Motor neuron (in vitro differentiated cells): ENCODE measurements around the gene ETS1. TPM values are rescaled to one million over a fixed set of nuclear protein-coding genes. Genes with fewer than 3 reads are reported as not detected.

Source experiments
- ATAC-seq, 8 experiments: fragments of 200-7000 bp; cut with Tn5 transposase; replicated peaks in 6 of 8; 2 replicates each; pipeline ENCODE4 v1.8.0; 2021; ENCODE audit warnings: mild to moderate bottlenecking in 8 of 8, moderate library complexity in 8 of 8
- H3K27ac ChIP-seq, 2 donors: fragments of 250-450 bp; sonication (Bioruptor Pico); 2 replicates each; pipeline ENCODE4 v1.9.0; 2021; ENCODE audit warnings: antibody characterized with exemption in 2 of 2, mild to moderate bottlenecking in 2 of 2, moderate library complexity in 1 of 2
- H3K4me1 ChIP-seq, 2 donors: fragments of 250-450 bp; sonication (Bioruptor Pico); replicated peaks in 1 of 2; 2 replicates each; pipeline ENCODE4 v1.6.1; 2021; ENCODE audit warnings: antibody characterized with exemption in 2 of 2, mild to moderate bottlenecking in 2 of 2, moderate library complexity in 1 of 2
- H3K4me3 ChIP-seq, 5 donors: fragments of 250-450 bp; sonication (Bioruptor Pico); 2 replicates each; pipeline ENCODE4 v1.9.0; 2021; ENCODE audit warnings: antibody characterized with exemption in 5 of 5, mild to moderate bottlenecking in 5 of 5, moderate library complexity in 4 of 5
- WGBS, 10 experiments: fragments of 450-650 bp; shearing (Covaris generic); methylation state at CpG; one replicate each; pipeline ENCODE4 v1.0.0; 2022; 5-methylcytosine and 5-hydroxymethylcytosine counted together
- in situ Hi-C, 9 experiments: fragments of 400-800 bp; cut with MboI; loops; one replicate each; pipeline ENCODE4 v1.15.0; 2021; ENCODE audit warnings: low sequenced_read_pairs in 9 of 9, low pct_unique_long_range_greater_than_20kb in 2 of 9; ENCODE audit not compliant: unreplicated experiment in 9 of 9
- total RNA-seq, 8 experiments: library from RNA; unstranded; fragments of 300-600 nt; gene quantifications; 2 replicates each; pipeline versions ENCODE4 v1.2.3 to v1.2.4, GENCODE V29; 2022

Gene ETS1
- total RNA-seq, 8 experiments from 2014 or later, result 0.11 to 18.4 (median 3.4) TPM

DNA sequence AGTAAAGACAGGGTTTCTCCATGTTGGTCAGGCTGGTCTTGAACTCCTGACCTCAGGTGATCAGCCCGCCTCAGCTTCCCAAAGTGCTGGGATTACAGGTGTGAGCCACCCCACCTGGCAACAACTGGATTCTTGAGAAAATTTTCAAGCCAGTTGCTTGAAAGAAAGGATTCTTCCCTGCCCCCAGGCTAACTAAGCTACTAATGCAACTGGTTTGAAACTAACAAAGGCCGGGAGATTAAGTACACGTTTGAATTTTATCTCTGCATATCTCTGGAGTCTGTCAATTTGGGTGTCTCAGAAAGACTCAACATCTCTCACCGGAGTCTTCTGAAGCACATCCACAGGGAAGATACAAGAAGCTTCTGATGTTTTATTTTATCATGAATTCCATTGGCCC, 10.7 kb upstream of the ETS1 start:
- 70 to 100% (median 86%) methylated on average over 1 to 4 of the region's 4 CpGs; no CpG with 5 or more reads in 2 of the 10 experiments for WGBS, 10 experiments
- Histone ChIP-seq H3K27ac (no peak overlapping the region), H3K4me3 (no peak overlapping the region), H3K4me1 (peaks cover 3 to 9% of the 10 kb centered on the region in 2 donors)
- in situ Hi-C loops, result no loop called here
- no peak for ATAC-seq

DNA sequence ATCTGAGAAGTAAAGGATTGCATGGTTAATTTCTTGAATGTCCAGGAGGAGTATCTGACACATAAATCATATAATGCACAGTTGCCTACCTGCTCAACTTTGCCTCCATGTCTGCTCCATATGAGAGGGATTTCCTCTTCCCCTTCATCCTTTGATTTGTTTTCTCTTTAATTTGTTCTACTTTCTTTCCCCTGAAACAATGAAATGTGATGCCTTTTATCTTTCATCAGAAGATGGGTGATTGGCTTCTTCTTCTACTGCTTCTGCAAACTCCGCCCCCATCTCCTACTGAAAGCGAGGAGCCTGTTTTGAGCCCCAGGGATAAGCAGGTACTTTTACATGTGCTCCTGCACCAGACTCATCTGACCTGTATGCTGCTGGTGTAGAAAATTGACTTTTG, 9.9 kb upstream of the ETS1 start:
- H3K27ac ChIP-seq, result no peak overlapping the region
- 94 to 100% (median 100%) methylated on average over 1 to 2 of the region's 2 CpGs; no CpG with 5 or more reads in 5 of the 10 experiments for WGBS, 10 experiments
- H3K4me3 ChIP-seq, result no peak overlapping the region
- ATAC-seq, result no peak
- in situ Hi-C loops, result no loop called here
- peaks cover 3 to 9% of the 10 kb centered on the region in 2 donors for H3K4me1 ChIP-seq

DNA sequence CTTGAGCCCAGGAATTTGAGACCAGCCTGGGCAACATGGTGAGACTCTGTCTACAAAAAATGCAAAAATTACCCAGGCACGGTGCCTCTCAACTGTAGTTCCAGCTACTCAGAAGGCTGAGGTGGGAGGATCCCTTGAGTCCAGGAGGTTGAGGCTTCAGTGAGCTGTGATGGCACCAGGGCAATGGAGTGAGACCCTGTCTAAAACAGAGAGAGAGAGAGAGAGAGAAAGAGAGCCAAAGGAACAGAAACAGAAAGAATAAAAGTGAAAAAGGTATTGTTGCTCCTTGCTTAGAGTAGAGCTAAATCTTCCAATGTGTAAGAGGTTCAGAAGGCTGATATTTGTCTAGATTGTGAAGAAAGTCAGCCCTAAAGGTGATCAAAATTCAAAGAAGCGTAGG, 8.9 kb upstream of the ETS1 start:
- Histone ChIP-seq H3K4me3 (no peak overlapping the region), H3K27ac (no peak overlapping the region), H3K4me1 (peaks cover 3 to 9% of the 10 kb centered on the region in 2 donors)
- no peak for ATAC-seq
- in situ Hi-C loops, result no loop called here
- 35 to 100% (median 78%) methylated on average over 1 to 2 of the region's 2 CpGs; no CpG with 5 or more reads in 1 of the 10 experiments for WGBS, 10 experiments

DNA sequence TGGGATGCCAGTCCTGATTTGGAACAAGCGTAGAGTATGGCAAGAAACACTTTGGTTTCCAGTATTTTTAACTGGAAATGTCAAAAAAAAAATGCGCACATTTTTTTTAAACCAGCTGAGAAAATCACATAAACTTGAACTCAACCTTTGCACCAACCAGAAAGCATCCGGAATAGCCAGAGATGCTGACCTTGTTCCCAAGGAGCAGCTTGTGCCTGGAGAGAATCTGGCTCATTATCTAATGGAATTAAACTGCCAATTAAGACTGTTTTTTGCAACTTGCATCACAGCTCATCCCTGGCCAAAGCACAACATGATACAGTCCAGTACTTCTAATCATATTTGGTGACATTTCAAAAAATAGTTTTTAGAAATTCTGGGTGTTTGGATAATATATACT, 8.4 kb upstream of the ETS1 start:
- H3K27ac ChIP-seq, result no peak overlapping the region
- peaks cover 3 to 9% of the 10 kb centered on the region in 2 donors for H3K4me1 ChIP-seq
- no peak overlapping the region for H3K4me3 ChIP-seq
- no peak for ATAC-seq
- WGBS, 10 experiments, result 50 to 100% (median 91%) methylated on average over 1 to 3 of the region's 3 CpGs
- in situ Hi-C loops, result no loop called here

DNA sequence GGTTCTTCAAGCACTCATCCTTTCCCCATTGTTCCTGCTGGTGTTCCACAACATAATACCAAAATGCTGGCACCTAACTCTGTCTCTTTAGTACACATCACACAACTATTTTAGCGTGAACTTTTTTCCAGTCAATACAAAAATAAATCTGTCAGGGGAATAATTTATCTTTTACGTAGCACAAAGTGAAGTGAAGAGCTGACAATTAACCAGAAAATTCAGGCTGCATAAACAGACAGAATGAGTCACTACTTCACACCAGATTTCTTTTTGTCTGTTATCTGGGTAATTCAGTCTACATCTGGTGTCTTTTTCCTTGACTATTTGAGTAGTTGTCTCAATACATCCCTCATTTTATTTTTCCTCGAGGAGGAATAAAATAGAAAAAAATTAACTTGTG, 7.9 kb upstream of the ETS1 start:
- H3K4me3 ChIP-seq, result no peak overlapping the region
- in situ Hi-C loops, result no loop called here
- WGBS, 10 experiments, result 10 to 76% (median 41%) methylated on average over 2 to 3 of the region's 3 CpGs; no CpG with 5 or more reads in 1 of the 10 experiments
- H3K27ac ChIP-seq, result no peak overlapping the region
- H3K4me1 ChIP-seq, result peaks cover 3 to 9% of the 10 kb centered on the region in 2 donors
- peak in 1 of 8 experiments; percentile 46 for ATAC-seq

DNA sequence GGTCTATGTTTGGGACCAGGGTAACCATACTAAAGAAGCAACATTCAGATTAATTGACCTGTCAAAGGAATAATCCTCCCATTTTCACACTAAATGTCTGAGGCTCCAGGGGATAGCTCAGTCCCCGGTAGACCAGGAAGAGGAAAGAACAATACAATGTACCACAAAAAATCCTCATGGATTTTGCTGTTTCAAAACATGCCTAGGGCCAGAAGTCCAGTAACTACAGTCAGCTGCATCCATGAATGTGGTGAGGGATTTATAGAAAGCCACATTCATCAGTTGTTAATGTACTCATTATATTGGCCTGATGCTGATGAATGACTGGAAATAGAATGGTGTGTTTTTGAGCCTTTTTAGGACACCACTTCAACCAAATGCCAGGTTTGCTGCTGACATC, 6.9 kb upstream of the ETS1 start:
- in situ Hi-C loops, result no loop called here
- no peak overlapping the region for H3K4me3 ChIP-seq
- WGBS, 10 experiments, result 20 to 83% (median 60%) methylated on average over 1 of the region's 1 CpG; no CpG with 5 or more reads in 3 of the 10 experiments
- peak in 2 of 8 experiments; percentile 18 to 57 for ATAC-seq
- peaks cover 3 to 9% of the 10 kb centered on the region in 2 donors for H3K4me1 ChIP-seq
- no peak overlapping the region for H3K27ac ChIP-seq

DNA sequence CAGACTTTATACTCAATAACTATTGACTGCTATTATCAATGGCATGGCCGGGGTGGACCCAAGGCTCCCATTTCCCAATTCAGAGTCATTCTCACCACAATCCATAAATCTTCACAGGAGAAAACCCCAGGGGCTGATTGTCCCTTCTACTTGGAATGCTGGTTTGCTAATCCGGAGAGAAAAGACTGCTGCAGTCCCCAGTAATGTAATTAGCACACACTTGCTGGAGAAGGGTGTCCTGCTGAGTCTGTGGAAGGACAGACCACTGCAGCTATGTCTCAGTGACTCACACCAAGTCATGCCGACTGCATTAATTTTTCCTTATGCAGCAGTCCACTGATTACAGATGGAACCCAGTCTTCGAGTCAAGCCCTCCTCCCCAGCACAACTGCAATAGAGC, 5.9 kb upstream of the ETS1 start:
- Histone ChIP-seq H3K27ac (no peak overlapping the region), H3K4me1 (peaks cover 3 to 9% of the 10 kb centered on the region in 2 donors), H3K4me3 (no peak overlapping the region)
- 0 to 21% (median 4%) methylated on average over 1 to 3 of the region's 4 CpGs; no CpG with 5 or more reads in 3 of the 10 experiments for WGBS, 10 experiments
- ATAC-seq, result peak in 4 of 8 experiments; percentile 25 to 79 (median 46)
- in situ Hi-C loops, result no loop called here

DNA sequence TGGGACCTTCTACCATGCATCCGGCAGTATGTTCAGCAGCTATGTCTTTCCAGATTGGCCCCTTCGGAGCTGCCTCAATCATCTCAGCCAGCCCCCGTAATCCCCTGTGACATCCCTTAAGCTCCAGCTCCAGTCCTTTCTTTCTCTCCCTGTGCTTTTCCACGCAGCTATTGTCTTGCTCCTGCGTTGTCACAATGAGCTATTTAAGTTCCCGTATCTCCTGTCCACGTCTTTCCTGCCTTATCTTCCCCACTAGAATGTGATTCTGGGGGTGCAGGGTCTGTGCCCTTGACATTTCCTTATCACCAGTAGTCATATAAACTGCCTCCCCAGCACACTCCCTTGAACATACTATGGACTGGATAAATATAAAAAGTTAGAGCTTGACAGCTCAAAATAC, 5.1 kb upstream of the ETS1 start:
- no peak for ATAC-seq
- in situ Hi-C loops, result no loop called here

DNA sequence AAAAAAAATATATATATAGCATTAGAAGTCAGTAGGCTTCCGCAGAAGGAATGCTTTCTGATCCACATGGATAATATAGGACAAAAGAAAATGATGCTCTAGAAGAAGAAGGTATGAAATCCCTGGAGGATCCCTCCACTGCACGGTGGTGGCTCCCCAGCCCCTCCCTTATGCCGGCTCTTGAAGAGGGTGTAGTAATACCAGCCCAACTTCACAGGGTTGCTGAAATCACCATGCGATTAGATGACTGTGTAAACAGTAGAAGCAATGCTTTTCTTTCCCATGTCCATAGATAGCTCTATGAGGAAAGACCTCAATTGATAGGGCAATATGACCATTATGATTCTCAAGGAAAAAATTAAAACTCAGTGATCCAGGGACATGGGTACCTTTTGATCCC, 3.2 kb upstream of the ETS1 start:
- in situ Hi-C loops, result no loop called here
- 32 to 100% (median 86%) methylated on average over 1 to 4 of the region's 4 CpGs; no CpG with 5 or more reads in 2 of the 10 experiments for WGBS, 10 experiments
- H3K4me3 ChIP-seq, result no peak overlapping the region
- H3K4me1 ChIP-seq, result peaks cover 3 to 9% of the 10 kb centered on the region in 2 donors
- H3K27ac ChIP-seq, result no peak overlapping the region
- no peak for ATAC-seq

More for the DNA sequence above, 5.1 kb upstream of the ETS1 start:
- Histone ChIP-seq H3K4me3 (no peak overlapping the region), H3K27ac (no peak overlapping the region), H3K4me1 (peaks cover 3 to 9% of the 10 kb centered on the region in 2 donors)
- WGBS, 10 experiments, result 20 to 100% (median 77%) methylated on average over 1 to 7 of the region's 7 CpGs

DNA sequence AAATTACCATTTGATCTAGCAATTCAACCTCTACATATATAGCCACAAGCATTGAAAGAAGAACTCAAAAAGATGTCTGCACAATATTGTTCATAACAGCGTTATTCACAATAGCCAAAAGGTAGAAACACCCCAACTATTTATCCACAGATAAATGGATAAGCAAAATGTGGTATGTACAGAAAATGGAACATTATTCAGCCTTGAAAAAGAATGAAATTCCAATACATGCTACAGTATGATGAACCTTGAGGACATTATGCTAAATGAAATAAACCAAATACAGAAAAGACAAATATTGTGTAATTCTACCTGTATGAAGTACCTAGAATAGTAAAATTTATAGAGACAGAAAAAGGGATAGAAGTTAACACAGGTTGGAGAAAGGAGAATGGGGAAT, 2.6 kb upstream of the ETS1 start:
- Histone ChIP-seq H3K27ac (no peak overlapping the region), H3K4me1 (peaks cover 0 to 9% of the 10 kb centered on the region in 2 donors), H3K4me3 (no peak overlapping the region)
- 40 to 100% (median 75%) methylated on average over 1 of the region's 1 CpG; no CpG with 5 or more reads in 1 of the 10 experiments for WGBS, 10 experiments
- in situ Hi-C loops, result no loop called here
- no peak for ATAC-seq

DNA sequence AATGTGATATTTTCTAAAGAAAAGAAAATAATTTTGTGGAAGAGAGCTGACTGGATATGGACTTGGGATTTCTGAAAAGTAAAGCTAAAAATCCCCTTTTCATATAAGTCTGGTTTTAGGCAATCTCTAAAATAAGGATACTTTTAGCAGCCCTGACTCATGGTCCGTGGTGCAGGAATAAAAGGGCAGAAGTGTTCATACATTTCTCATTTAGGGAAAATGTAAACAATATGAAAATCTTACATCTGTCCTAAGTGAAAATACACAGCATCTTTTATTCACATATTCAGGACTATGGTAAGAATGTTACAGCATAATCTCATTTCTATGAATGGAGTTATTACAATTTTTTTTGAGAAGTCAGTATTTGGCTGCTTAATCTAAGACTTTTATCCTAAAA, 735 bp upstream of the ETS1 start:
- in situ Hi-C loops, result no loop called here
- ATAC-seq, result peak in 1 of 8 experiments; percentile 61
- 0 to 100% (median 50%) methylated on average over 1 of the region's 1 CpG; no CpG with 5 or more reads in 3 of the 10 experiments for WGBS, 10 experiments
- no peak overlapping the region for H3K27ac ChIP-seq
- H3K4me3 ChIP-seq, result no peak overlapping the region
- H3K4me1 ChIP-seq, result peaks cover 0 to 2% of the 10 kb centered on the region in 2 donors

DNA sequence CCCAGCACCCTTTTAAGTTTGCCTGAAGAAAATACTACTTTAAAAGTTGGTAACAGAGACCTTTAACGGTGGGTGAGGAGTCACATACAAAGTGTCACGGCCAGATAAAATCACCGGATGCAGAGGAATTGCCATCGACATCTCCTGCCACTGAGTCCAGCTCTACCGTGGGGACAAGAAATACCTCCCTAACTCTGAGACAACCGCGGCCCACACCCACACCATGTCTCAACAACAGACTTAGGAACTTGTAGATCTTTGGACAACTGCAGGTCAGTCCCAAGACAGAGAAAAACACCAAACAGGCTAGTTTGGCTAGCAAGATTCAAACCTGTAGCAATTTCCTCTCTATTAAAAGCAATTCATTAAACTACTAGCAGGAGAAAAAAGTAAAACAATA, 669 bp downstream of the ETS1 start:
- Histone ChIP-seq H3K27ac (no peak overlapping the region), H3K4me3 (no peak overlapping the region), H3K4me1 (peaks cover 0 to 4% of the 10 kb centered on the region in 2 donors)
- no peak for ATAC-seq
- in situ Hi-C loops, result no loop called here
- WGBS, 10 experiments, result 0 to 89% (median 48%) methylated on average over 3 to 7 of the region's 7 CpGs; no CpG with 5 or more reads in 2 of the 10 experiments

DNA sequence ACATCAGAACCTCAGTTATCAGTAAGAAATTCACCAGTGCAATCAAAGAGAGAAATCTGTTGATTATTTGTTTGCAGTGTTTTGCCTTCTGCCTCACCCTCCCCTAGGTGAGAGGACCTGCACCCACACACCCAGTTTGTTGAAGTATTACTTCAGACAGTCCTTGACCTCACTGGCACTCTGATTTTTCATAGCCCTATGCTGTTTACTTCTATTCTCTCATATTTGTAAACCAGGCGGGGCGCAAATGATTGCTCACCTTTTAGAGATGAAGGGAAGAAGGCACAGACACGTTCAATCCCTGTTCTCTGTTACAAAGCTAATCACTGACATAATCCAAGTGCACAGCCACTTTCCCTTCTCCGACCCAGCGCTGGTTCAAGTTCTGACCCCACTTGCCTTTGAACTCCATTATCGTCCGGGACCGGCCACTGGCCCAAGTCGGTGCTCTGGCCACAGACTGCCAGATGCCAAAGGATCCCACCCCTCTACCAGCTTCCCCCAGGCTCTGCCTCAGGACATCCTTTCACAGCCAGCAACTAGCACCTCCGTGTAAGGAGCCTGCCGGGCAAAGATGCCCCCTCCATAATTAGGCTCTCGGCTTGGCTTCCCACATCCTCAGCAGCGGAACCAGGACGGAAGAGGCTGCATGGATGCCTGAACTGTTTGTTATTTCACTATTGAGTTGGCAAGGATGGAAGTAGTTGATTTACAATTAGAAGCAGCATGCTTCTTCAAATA, 1.7 kb downstream of the ETS1 start:
- WGBS, 10 experiments, result 20 to 93% (median 51%) methylated on average over 2 to 14 of the region's 14 CpGs; no CpG with 5 or more reads in 2 of the 10 experiments
- H3K4me1 ChIP-seq, result peaks cover 0 to 4% of the 10 kb centered on the region in 2 donors
- H3K4me3 ChIP-seq, result no peak overlapping the region
- ATAC-seq, result no peak
- no peak overlapping the region for H3K27ac ChIP-seq
- in situ Hi-C loops, result no loop called here
